Loucy (cell line): Measurements from ENCODE around the gene CDH13.

Experiments
- H2AFZ ChIP-seq: fragments of 200-600 bp; sonication (generic); 2 replicates; pipeline ENCODE4 v1.6.0; 2016; ENCODE audit warnings: antibody characterized with exemption, mild to moderate bottlenecking, low read length, moderate library complexity
- H3F3A ChIP-seq: fragments of 200-600 bp; 2 replicates; pipeline ENCODE4 v1.6.0; 2016; ENCODE audit warnings: antibody characterized with exemption, low read depth, mild to moderate bottlenecking
- H3K27me3 ChIP-seq: fragments of 200-600 bp; sonication (generic); 2 replicates; pipeline ENCODE4 v1.6.1; 2014; ENCODE audit warnings: low read length, mild to moderate bottlenecking; ENCODE audit not compliant: insufficient read depth, poor library complexity, severe bottlenecking
- H3K36me3 ChIP-seq: fragments of 200-600 bp; sonication (generic); 2 replicates; pipeline ENCODE4 v1.6.1; 2016; ENCODE audit warnings: low read length; ENCODE audit not compliant: insufficient read depth
- H3K4me1 ChIP-seq: fragments of 200-600 bp; sonication (generic); 2 replicates; pipeline ENCODE4 v1.5.1; 2014; ENCODE audit warnings: low read length, mild to moderate bottlenecking; ENCODE audit not compliant: insufficient read depth, poor library complexity, severe bottlenecking
- H3K4me2 ChIP-seq: fragments of 200-600 bp; sonication (generic); 2 replicates; pipeline ENCODE4 v1.6.0; 2014; ENCODE audit warnings: antibody characterized with exemption, low read length, low read depth, mild to moderate bottlenecking; ENCODE audit not compliant: poor library complexity, severe bottlenecking
- H3K4me3 ChIP-seq: fragments of 200-600 bp; sonication (generic); 2 replicates; pipeline ENCODE4 v1.5.1; 2014; ENCODE audit warnings: low read length, mild to moderate bottlenecking, mixed read lengths; ENCODE audit not compliant: poor library complexity, severe bottlenecking
- H3K79me2 ChIP-seq: fragments of 200-600 bp; sonication (generic); 2 replicates; pipeline ENCODE4 v1.6.1; 2014; ENCODE audit warnings: low read length; ENCODE audit not compliant: insufficient read depth
- H3K9ac ChIP-seq: fragments of 200-600 bp; sonication (generic); 2 replicates; pipeline ENCODE4 v1.6.0; 2014; ENCODE audit warnings: mild to moderate bottlenecking, low read depth, low read length, moderate library complexity; ENCODE audit not compliant: poor library complexity, severe bottlenecking
- H3K9me2 ChIP-seq: fragments of 200-600 bp; sonication (generic); replicated peaks from 2 replicates; pipeline ENCODE4 v1.6.1; 2016; ENCODE audit warnings: low read depth, low read length, mixed read lengths
- H3K9me3 ChIP-seq: fragments of 200-600 bp; sonication (generic); 2 replicates; pipeline ENCODE4 v1.6.1; 2014; ENCODE audit warnings: mild to moderate bottlenecking, antibody characterized with exemption, low read length, low read depth; ENCODE audit not compliant: insufficient read depth
- H4K20me1 ChIP-seq: fragments of 200-600 bp; sonication (generic); 2 replicates; pipeline ENCODE4 v1.6.0; 2014; ENCODE audit warnings: antibody characterized with exemption, low read length, mild to moderate bottlenecking; ENCODE audit not compliant: insufficient read depth, poor library complexity, severe bottlenecking
- EZH2phosphoT487 ChIP-seq: fragments of 200-600 bp; IDR thresholded peaks from 2 replicates; pipeline ENCODE4 v1.6.1; 2018; ENCODE audit warnings: antibody characterized with exemption, mild to moderate bottlenecking, moderate library complexity, borderline replicate concordance
- TF ChIP-seq, protein P1 (sequence below): fragments of 200-600 bp; sonication (generic); conservative IDR thresholded peaks from 2 replicates; pipeline ENCODE4 v1.5.1; 2014; ENCODE audit warnings: mild to moderate bottlenecking, antibody characterized with exemption, low read length

Gene CDH13

DNA sequence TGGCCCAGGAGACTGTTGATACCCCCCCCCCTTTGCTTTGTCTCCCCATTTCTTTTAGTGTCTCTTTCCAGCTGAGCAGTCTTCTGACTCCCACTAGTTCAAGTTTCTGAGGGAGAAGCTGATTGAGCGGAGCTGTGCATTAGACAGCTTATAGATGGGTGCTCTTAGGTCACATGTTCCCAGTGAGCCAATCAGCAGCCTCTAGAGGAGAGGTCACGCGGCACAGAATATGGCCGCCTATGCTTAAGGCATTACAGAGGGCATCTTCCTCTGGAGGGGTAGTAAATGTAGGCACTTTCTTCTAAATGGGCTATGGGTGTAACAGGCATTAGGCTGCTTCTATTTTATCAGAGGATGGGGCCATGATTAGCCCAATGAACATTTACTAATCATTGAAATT lies 131.6 kb downstream of the CDH13 start:
- Histone ChIP-seq H3K4me2 (no peak overlapping the region), H3K4me1 (no peaks in the 10 kb centered on the region), H3K9me2 (no peaks in the 10 kb centered on the region), H2AFZ (no peak overlapping the region), H3K79me2 (no peaks in the 10 kb centered on the region), H3F3A (no peaks in the 10 kb centered on the region), H3K9me3 (no peaks in the 10 kb centered on the region), H3K9ac (no peak overlapping the region), H4K20me1 (no peaks in the 10 kb centered on the region), H3K4me3 (no peak overlapping the region), H3K36me3 (no peaks in the 10 kb centered on the region), H3K27me3 (no peaks in the 10 kb centered on the region)
- TF ChIP-seq, protein P1, sequence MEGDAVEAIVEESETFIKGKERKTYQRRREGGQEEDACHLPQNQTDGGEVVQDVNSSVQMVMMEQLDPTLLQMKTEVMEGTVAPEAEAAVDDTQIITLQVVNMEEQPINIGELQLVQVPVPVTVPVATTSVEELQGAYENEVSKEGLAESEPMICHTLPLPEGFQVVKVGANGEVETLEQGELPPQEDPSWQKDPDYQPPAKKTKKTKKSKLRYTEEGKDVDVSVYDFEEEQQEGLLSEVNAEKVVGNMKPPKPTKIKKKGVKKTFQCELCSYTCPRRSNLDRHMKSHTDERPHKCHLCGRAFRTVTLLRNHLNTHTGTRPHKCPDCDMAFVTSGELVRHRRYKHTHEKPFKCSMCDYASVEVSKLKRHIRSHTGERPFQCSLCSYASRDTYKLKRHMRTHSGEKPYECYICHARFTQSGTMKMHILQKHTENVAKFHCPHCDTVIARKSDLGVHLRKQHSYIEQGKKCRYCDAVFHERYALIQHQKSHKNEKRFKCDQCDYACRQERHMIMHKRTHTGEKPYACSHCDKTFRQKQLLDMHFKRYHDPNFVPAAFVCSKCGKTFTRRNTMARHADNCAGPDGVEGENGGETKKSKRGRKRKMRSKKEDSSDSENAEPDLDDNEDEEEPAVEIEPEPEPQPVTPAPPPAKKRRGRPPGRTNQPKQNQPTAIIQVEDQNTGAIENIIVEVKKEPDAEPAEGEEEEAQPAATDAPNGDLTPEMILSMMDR, result no peak
- TF ChIP-seq EZH2phosphoT487, result no peak

GRCh38 chr16:82758904-82759303 lies 132.1 kb downstream of the CDH13 start:
- no peaks in the 10 kb centered on the region for H3K9me2 ChIP-seq
- H3K4me1 ChIP-seq, result no peaks in the 10 kb centered on the region
- H3K9me3 ChIP-seq, result no peaks in the 10 kb centered on the region
- H3K4me2 ChIP-seq, result no peak overlapping the region
- no peaks in the 10 kb centered on the region for H3K36me3 ChIP-seq
- no peak overlapping the region for H3K9ac ChIP-seq
- no peak overlapping the region for H3K4me3 ChIP-seq
- no peaks in the 10 kb centered on the region for H4K20me1 ChIP-seq
- TF ChIP-seq, protein P1, result no peak
- TF ChIP-seq EZH2phosphoT487, result no peak
- H2AFZ ChIP-seq, result no peak overlapping the region
- no peaks in the 10 kb centered on the region for H3F3A ChIP-seq
- no peaks in the 10 kb centered on the region for H3K79me2 ChIP-seq
- H3K27me3 ChIP-seq, result no peaks in the 10 kb centered on the region

DNA sequence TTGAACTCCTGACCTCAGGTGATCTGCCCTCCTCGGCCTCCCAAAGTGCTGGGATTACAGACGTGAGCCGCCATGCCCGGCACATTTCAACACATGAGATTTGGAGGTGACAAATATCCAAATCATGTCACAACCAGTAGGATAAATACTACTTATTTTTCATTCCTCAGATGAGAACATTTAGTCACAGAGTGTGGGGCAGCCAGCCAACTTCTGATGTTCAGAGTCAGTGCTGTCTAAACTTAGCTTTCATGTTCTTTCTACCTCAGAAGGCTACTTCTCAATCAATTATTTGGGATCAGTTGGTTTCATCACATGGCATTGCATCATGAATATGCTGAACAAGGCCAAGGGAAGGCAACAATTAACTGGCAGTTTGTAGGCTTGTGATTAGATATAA lies 134.5 kb downstream of the CDH13 start:
- no peak overlapping the region for H3K9ac ChIP-seq
- H3K36me3 ChIP-seq, result no peaks in the 10 kb centered on the region
- no peaks in the 10 kb centered on the region for H3F3A ChIP-seq
- H3K4me2 ChIP-seq, result no peak overlapping the region
- H3K79me2 ChIP-seq, result no peaks in the 10 kb centered on the region
- H3K4me3 ChIP-seq, result no peak overlapping the region
- no peaks in the 10 kb centered on the region for H3K27me3 ChIP-seq
- TF ChIP-seq, protein P1, result no peak
- TF ChIP-seq EZH2phosphoT487, result no peak
- no peaks in the 10 kb centered on the region for H3K9me3 ChIP-seq
- H2AFZ ChIP-seq, result no peak overlapping the region
- no peaks in the 10 kb centered on the region for H4K20me1 ChIP-seq
- H3K4me1 ChIP-seq, result no peaks in the 10 kb centered on the region
- H3K9me2 ChIP-seq, result no peaks in the 10 kb centered on the region
